CD4-positive, CD25-positive, alpha-beta regulatory T cell (primary cell): ENCODE measurements around the gene BRMS1. TPM values are rescaled to one million over a fixed set of nuclear protein-coding genes. Genes with fewer than 3 reads are reported as not detected.
"Not testable (repeated sequence)": the region's sequence is repeated elsewhere in the genome, so short reads cannot be mapped to it uniquely, and the experiment has no call there.

ENCODE experiments used
- ATAC-seq, 2 donors: fragments of 150-1000 bp; cut with Tn5 transposase; one replicate each; pipeline ENCODE4 v1.10.0; 2021; ENCODE audit warnings: low read depth in 2 of 2, moderate number of reproducible peaks in 2 of 2, moderate library complexity in 1 of 2
- DNase-seq, 3 donors: peaks; one replicate each; pipeline versions ENCODE4 v3.0.0 to v3.0.0-alpha.2; 2012 to 2022; ENCODE audit warnings: mixed read lengths in 1 of 3
- H3K27ac ChIP-seq: one replicate; pipeline ENCODE4 v1.7.0; 2013; ENCODE audit warnings: mild to moderate bottlenecking, low read length; ENCODE audit not compliant: insufficient read depth, poor library complexity, severe bottlenecking
- H3K27me3 ChIP-seq: one replicate; pipeline ENCODE4 v1.7.0; 2013; ENCODE audit warnings: low read length; ENCODE audit not compliant: control insufficient read depth, insufficient read depth
- H3K36me3 ChIP-seq: one replicate; pipeline ENCODE4 v1.7.0; 2013; ENCODE audit warnings: mild to moderate bottlenecking, low read length, moderate library complexity; ENCODE audit not compliant: control insufficient read depth, insufficient read depth
- H3K4me1 ChIP-seq: 2 replicates; pipeline ENCODE4 v1.7.0; 2013; ENCODE audit warnings: mild to moderate bottlenecking, low read length; ENCODE audit not compliant: insufficient read depth, control insufficient read depth, poor library complexity, severe bottlenecking
- H3K4me3 ChIP-seq: one replicate; pipeline ENCODE4 v1.7.0; 2013; ENCODE audit warnings: low read depth, mild to moderate bottlenecking, low read length, moderate library complexity
- H3K9me3 ChIP-seq, 2 experiments: 1 replicate in 1 of 2; 2 replicates in 1 of 2; pipeline ENCODE4 v1.7.0; 2013; ENCODE audit warnings: low read length in 2 of 2, mild to moderate bottlenecking in 1 of 2, moderate library complexity in 1 of 2; ENCODE audit not compliant: control insufficient read depth in 2 of 2
- H3K27ac Mint-ChIP-seq, 3 donors: one replicate each; pipeline ENCODE4 v1.8.0; 2020 to 2022; ENCODE audit warnings: mild to moderate bottlenecking in 3 of 3, mixed read lengths in 3 of 3, moderate library complexity in 2 of 3
- H3K27me3 Mint-ChIP-seq: one replicate; pipeline ENCODE4 v1.8.0; 2022; ENCODE audit warnings: mild to moderate bottlenecking, mixed read lengths
- H3K36me3 Mint-ChIP-seq: one replicate; pipeline ENCODE4 v1.8.0; 2020; ENCODE audit warnings: mixed read lengths
- H3K4me1 Mint-ChIP-seq, 4 donors: one replicate each; pipeline ENCODE4 v1.8.0; 2020 to 2022; ENCODE audit warnings: mixed read lengths in 4 of 4, mild to moderate bottlenecking in 1 of 4
- H3K4me3 Mint-ChIP-seq, 4 donors: one replicate each; pipeline ENCODE4 v1.8.0; 2020 to 2022; ENCODE audit warnings: mild to moderate bottlenecking in 4 of 4, mixed read lengths in 4 of 4, moderate library complexity in 3 of 4
- H3K9me3 Mint-ChIP-seq, 7 donors: one replicate each; pipeline ENCODE4 v1.8.0; 2020 to 2022; ENCODE audit warnings: mixed read lengths in 7 of 7, mild to moderate bottlenecking in 3 of 7, moderate library complexity in 2 of 7
- polyA plus RNA-seq, 4 donors: library from polyadenylated mRNA; unstranded; fragments of 300-500 nt; fragmentation: Illumina TruSeq; gene quantifications; one replicate each; pipeline ENCODE4 v1.2.3, GENCODE V29; 2021
- total RNA-seq: library from RNA; stranded (reverse); gene quantifications from one replicate; pipeline ENCODE4 v1.2.3, GENCODE V29; 2022

The BRMS1 gene
- total and polyA plus RNA-seq, 5 donors from 2014 or later, result 53.4 to 90.4 (median 76.1) TPM

DNA sequence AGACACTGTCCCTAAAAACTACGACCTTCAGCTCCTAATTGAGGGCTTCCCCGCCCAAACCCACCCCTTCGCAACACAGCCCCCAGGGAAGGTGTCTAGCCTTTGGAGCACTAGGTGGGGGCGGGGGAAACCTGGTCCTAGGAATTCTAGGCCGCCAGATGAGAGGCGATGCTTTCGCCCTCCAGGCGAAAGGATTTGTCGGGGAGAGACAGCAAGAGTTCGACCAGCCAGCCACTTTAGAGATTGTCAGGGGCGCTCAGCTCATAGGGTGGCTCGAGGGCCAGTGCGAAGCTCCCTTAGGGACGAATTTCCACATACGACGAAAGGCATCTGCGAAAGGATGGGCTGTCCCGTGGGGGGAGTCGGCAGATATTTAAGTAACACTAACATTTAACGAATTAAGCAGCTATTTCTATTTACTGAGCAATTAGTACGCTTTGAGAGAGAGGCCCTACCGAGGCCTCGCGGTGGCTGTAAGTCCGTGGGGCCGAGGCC is 33.4 kb downstream of the BRMS1 start:
- peaks cover 7% of the 10 kb centered on the region for H3K27me3 Mint-ChIP-seq
- no peak for DNase-seq
- Histone ChIP-seq H3K36me3 (no peaks in the 10 kb centered on the region), H3K9me3 (no peaks in the 10 kb centered on the region), H3K27me3 (no peaks in the 10 kb centered on the region), H3K4me1 (peaks cover 27% of the 10 kb centered on the region), H3K27ac (peak overlapping the region; percentile 88), H3K4me3 (no peak overlapping the region)
- H3K9me3 Mint-ChIP-seq, result no peaks in the 10 kb centered on the region
- H3K36me3 Mint-ChIP-seq, result no peaks in the 10 kb centered on the region
- peak overlapping the region; percentile 95 to 99 (median 98) for H3K27ac Mint-ChIP-seq
- H3K4me3 Mint-ChIP-seq, result peak overlapping the region; percentile 88 to 99 (median 96)
- peak in 1 of 2 donors; percentile 28 for ATAC-seq
- H3K4me1 Mint-ChIP-seq, result peaks cover 0 to 29% (median 5%) of the 10 kb centered on the region in 4 donors

GRCh38 chr11:66310803-66311440 is 34.0 kb downstream of the BRMS1 start:
- H3K4me3 ChIP-seq, H3K9me3 ChIP-seq, H3K36me3 ChIP-seq, DNase-seq, H3K9me3 Mint-ChIP-seq, H3K36me3 Mint-ChIP-seq, ATAC-seq, H3K27me3 ChIP-seq: not testable (repeated sequence)
- H3K4me3 Mint-ChIP-seq, result peak overlapping the region in 1 of 4 donors; percentile 54
- Histone ChIP-seq H3K4me1 (peaks cover 27% of the 10 kb centered on the region), H3K27ac (peak overlapping the region; percentile 88)
- H3K27me3 Mint-ChIP-seq, result peaks cover 12% of the 10 kb centered on the region
- peaks cover 0 to 27% (median 5%) of the 10 kb centered on the region in 4 donors for H3K4me1 Mint-ChIP-seq
- H3K27ac Mint-ChIP-seq, result peak overlapping the region in 1 of 3 donors; percentile 98

- Mint-ChIP-seq H3K4me3 (peak overlapping the region in 1 of 4 donors; percentile 54), H3K27ac (no peak overlapping the region), H3K27me3 (peaks cover 12% of the 10 kb centered on the region), H3K9me3 (no peaks in the 10 kb centered on the region), H3K4me1 (peaks cover 0 to 21% (median 2%) of the 10 kb centered on the region in 4 donors), H3K36me3 (no peaks in the 10 kb centered on the region)
- DNase-seq (no peak), ATAC-seq (no peak)
- Histone ChIP-seq H3K27me3 (no peaks in the 10 kb centered on the region), H3K27ac (no peak overlapping the region), H3K4me1 (peaks cover 27% of the 10 kb centered on the region), H3K36me3 (no peaks in the 10 kb centered on the region), H3K4me3 (no peak overlapping the region), H3K9me3 (no peaks in the 10 kb centered on the region)
Observed at GRCh38 chr11:66310324-66310723, 34.6 kb downstream of the BRMS1 start.

DNA sequence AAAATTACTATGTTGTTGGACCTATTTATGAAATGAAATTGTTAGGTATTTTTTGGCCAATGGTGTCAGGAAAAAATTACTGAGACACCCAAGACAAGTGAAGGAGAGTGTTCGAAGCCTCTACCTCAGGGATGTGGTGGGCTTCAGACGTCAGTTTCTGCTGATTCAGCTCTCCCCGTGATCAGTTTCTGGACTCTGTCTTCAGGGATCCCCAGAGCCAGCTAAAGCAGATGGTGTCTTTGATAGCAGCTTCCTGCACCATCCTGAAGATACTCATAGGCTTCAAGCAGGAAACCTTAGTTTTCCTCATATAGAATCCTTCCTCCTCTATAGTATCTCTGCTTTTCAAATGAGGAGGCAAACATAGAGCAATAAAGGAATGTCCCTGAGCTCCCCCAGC is 35.4 kb downstream of the BRMS1 start:
- Histone ChIP-seq H3K4me3 (no peak overlapping the region), H3K27me3 (no peaks in the 10 kb centered on the region), H3K36me3 (no peaks in the 10 kb centered on the region), H3K4me1 (peaks cover 24% of the 10 kb centered on the region), H3K27ac (no peak overlapping the region), H3K9me3 (no peaks in the 10 kb centered on the region)
- H3K36me3 Mint-ChIP-seq, result no peaks in the 10 kb centered on the region
- DNase-seq (no peak), ATAC-seq (no peak)
- H3K4me1 Mint-ChIP-seq, result peaks cover 0 to 17% (median 0%) of the 10 kb centered on the region in 4 donors
- no peak overlapping the region for H3K4me3 Mint-ChIP-seq
- peaks cover 0 to 1% (median 0%) of the 10 kb centered on the region in 7 donors for H3K9me3 Mint-ChIP-seq
- no peak overlapping the region for H3K27ac Mint-ChIP-seq
- H3K27me3 Mint-ChIP-seq, result peaks cover 12% of the 10 kb centered on the region

DNA sequence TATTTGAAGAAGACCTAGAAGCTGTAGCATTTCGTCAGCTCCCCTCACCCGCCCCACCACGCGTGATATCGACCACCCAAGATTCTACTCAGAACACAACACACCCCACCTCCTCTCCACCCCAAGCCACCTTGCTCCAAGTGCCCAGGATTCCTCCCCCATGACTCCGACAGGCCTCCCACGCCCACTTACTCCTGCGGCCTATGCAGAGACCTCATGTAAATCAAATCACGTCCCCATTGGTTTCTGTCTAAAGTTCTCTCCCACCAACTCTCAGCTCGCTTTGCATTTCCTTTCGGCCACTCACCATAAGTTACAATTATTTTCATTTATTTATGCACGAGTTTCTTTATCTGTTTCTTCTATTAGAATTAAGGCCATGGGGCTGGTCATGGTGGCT is 42.2 kb downstream of the BRMS1 start:
- Mint-ChIP-seq H3K27ac (no peak overlapping the region), H3K36me3 (no peaks in the 10 kb centered on the region), H3K27me3 (peaks cover 11% of the 10 kb centered on the region), H3K4me3 (no peak overlapping the region), H3K4me1 (no peaks in the 10 kb centered on the region), H3K9me3 (peaks cover 0 to 1% (median 0%) of the 10 kb centered on the region in 7 donors)
- H3K36me3 ChIP-seq, result no peaks in the 10 kb centered on the region
- H3K27ac ChIP-seq, result no peak overlapping the region
- H3K27me3 ChIP-seq, result no peaks in the 10 kb centered on the region
- no peaks in the 10 kb centered on the region for H3K4me1 ChIP-seq
- ATAC-seq (no peak), DNase-seq (no peak)
- no peak overlapping the region for H3K4me3 ChIP-seq
- no peaks in the 10 kb centered on the region for H3K9me3 ChIP-seq

GRCh38 chr11:66299186-66299585 is 45.7 kb downstream of the BRMS1 start:
- DNase-seq, result no peak
- Histone ChIP-seq H3K36me3 (no peaks in the 10 kb centered on the region), H3K27ac (no peak overlapping the region), H3K27me3 (no peaks in the 10 kb centered on the region), H3K4me3 (no peak overlapping the region), H3K4me1 (no peaks in the 10 kb centered on the region), H3K9me3 (no peaks in the 10 kb centered on the region)
- Mint-ChIP-seq H3K36me3 (no peaks in the 10 kb centered on the region), H3K27ac (no peak overlapping the region), H3K4me3 (no peak overlapping the region), H3K27me3 (peaks cover 4% of the 10 kb centered on the region), H3K4me1 (no peaks in the 10 kb centered on the region), H3K9me3 (no peaks in the 10 kb centered on the region)
- ATAC-seq, result no peak

- Mint-ChIP-seq H3K27ac (no peak overlapping the region), H3K27me3 (peaks cover 5% of the 10 kb centered on the region), H3K9me3 (no peaks in the 10 kb centered on the region), H3K4me1 (peaks cover 0 to 6% (median 2%) of the 10 kb centered on the region in 4 donors), H3K36me3 (no peaks in the 10 kb centered on the region), H3K4me3 (no peak overlapping the region)
- Histone ChIP-seq H3K36me3 (no peaks in the 10 kb centered on the region), H3K27me3 (peaks cover 5% of the 10 kb centered on the region), H3K9me3 (no peaks in the 10 kb centered on the region), H3K27ac (no peak overlapping the region), H3K4me1 (no peaks in the 10 kb centered on the region), H3K4me3 (no peak overlapping the region)
- ATAC-seq (no peak), DNase-seq (no peak)
Observed at GRCh38 chr11:66297610-66298009, 47.3 kb downstream of the BRMS1 start.
